Right atrium auricular region (tissue), 2 donors: ENCODE results near the gene AGAP1. TPM values are rescaled to one million over a fixed set of nuclear protein-coding genes. Genes with fewer than 3 reads are reported as not detected.
A peak's percentile ranks its signal among the peaks of the same experiment; 100 is the strongest.

Source experiments
- DNase-seq: peaks from one replicate; pipeline ENCODE4 v3.0.0-alpha.2; 2019; ENCODE audit warnings: low spot score
- H3K27ac ChIP-seq, 2 donors: fragments of 200-600 bp; sonication (generic); 1 replicate in 1 of 2; 2 replicates in 1 of 2; pipeline ENCODE4 v1.5.1; 2016 to 2019
- H3K27me3 ChIP-seq, 2 donors: fragments of 200-600 bp; sonication (generic); one replicate each; pipeline versions ENCODE4 v1.5.1 to v1.6.0; 2017 to 2019
- H3K36me3 ChIP-seq: fragments of 200-600 bp; sonication (generic); one replicate; pipeline ENCODE4 v1.5.1; 2016
- H3K4me1 ChIP-seq, 2 donors: fragments of 200-600 bp; sonication (generic); one replicate each; pipeline versions ENCODE4 v1.5.1 to v1.6.0; 2017 to 2019
- H3K4me3 ChIP-seq, 2 donors: fragments of 200-600 bp; sonication (generic); 1 replicate in 1 of 2; 2 replicates in 1 of 2; pipeline ENCODE4 v1.5.1; 2017 to 2019; ENCODE audit warnings: mild to moderate bottlenecking in 1 of 2, moderate library complexity in 1 of 2
- H3K9me3 ChIP-seq, 2 donors: fragments of 200-600 bp; sonication (generic); one replicate each; pipeline ENCODE4 v1.5.1; 2019
- CTCF ChIP-seq, 2 donors: fragments of 200-600 bp; sonication (generic); IDR thresholded peaks; one replicate each; pipeline ENCODE4 v1.5.1; 2019; ENCODE audit warnings: antibody characterized with exemption in 2 of 2
- total RNA-seq, 2 donors: library from RNA; depleted of rRNA; stranded (reverse); fragments of >200 nt; gene quantifications; one replicate each; pipeline ENCODE4 v1.1.0, GENCODE V29; 2016

Gene AGAP1
- total RNA-seq, 2 donors from 2014 or later = 11.6 to 17.2 TPM

DNA sequence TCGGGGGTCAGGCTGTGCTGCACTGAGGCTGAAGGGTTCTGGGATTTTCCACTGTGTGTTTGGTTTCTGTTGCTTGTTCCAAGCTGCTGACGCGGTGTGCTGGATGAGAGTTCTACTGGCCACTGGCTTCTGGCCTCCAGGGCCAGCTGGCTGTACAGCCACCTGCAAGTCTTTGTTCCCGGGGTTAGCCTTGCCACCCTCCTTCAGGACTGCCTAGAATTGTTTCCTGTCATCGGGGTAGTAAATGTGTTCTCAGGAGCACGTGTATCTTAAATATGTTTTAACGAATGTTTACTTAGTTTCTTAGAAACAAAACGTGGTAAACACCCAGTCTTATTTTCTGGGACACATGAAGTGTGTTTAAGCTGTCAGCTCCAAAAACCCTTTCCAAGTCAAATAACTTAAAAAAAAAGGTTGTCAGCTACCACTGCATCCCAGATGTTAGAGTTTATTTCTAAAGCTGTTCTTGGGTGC is 231.2 kb downstream of the AGAP1 start:
- Histone ChIP-seq H3K9me3 (no peaks in the 10 kb centered on the region), H3K27ac (peak overlapping the region; percentile 74 to 77), H3K4me3 (no peak overlapping the region), H3K36me3 (no peaks in the 10 kb centered on the region), H3K27me3 (no peaks in the 10 kb centered on the region), H3K4me1 (peaks cover 0 to 45% of the 10 kb centered on the region in 2 donors)
- peak; percentile 86 for DNase-seq
- TF ChIP-seq CTCF (IDR thresholded peaks at IDR 0.05) = no peak

- DNase-seq = no peak
- no peak overlapping the region for H3K4me3 ChIP-seq
- H3K36me3 ChIP-seq = no peaks in the 10 kb centered on the region
- H3K9me3 ChIP-seq = no peaks in the 10 kb centered on the region
- H3K4me1 ChIP-seq = peaks cover 0 to 45% of the 10 kb centered on the region in 2 donors
- peak overlapping the region in 1 of 2 donors; percentile 77 for H3K27ac ChIP-seq
- H3K27me3 ChIP-seq = no peaks in the 10 kb centered on the region
- no peak for TF ChIP-seq CTCF (IDR thresholded peaks at IDR 0.05)
These were observed 232.0 kb downstream of the AGAP1 start for GRCh38 chr2:235725841-235726240.

DNA sequence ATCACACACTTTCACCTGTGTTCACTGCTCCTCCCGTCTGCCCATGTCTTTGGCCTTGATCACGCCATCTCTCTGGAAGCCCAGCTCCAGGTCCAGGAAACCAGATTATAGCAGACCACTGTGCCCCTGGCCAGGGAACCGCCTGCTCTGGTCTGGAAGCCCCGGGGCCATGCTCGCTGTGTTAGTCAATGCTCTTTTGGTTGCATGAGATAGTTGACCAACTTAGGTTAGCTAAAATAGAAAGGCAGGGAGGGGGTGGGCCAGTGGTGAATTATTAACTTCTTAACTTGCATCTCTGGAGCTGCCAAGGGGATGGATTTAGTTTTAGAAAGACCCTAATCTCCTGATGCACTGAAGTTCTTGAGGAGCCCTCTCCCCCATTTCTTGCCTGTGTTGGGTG is 232.7 kb downstream of the AGAP1 start:
- H3K27me3 ChIP-seq = no peaks in the 10 kb centered on the region
- H3K4me3 ChIP-seq = no peak overlapping the region
- peak overlapping the region in 1 of 2 donors; percentile 11 for H3K27ac ChIP-seq
- H3K36me3 ChIP-seq = no peaks in the 10 kb centered on the region
- no peak for DNase-seq
- H3K4me1 ChIP-seq = peaks cover 0 to 45% of the 10 kb centered on the region in 2 donors
- TF ChIP-seq CTCF (IDR thresholded peaks at IDR 0.05) = no peak
- H3K9me3 ChIP-seq = no peaks in the 10 kb centered on the region

GRCh38 chr2:235727174-235727573 is 233.3 kb downstream of the AGAP1 start:
- H3K4me3 ChIP-seq = no peak overlapping the region
- no peaks in the 10 kb centered on the region for H3K36me3 ChIP-seq
- no peak for TF ChIP-seq CTCF (IDR thresholded peaks at IDR 0.05)
- no peaks in the 10 kb centered on the region for H3K9me3 ChIP-seq
- peaks cover 0 to 45% of the 10 kb centered on the region in 2 donors for H3K4me1 ChIP-seq
- DNase-seq = peak; percentile 78
- H3K27me3 ChIP-seq = no peaks in the 10 kb centered on the region
- H3K27ac ChIP-seq = no peak overlapping the region

DNA sequence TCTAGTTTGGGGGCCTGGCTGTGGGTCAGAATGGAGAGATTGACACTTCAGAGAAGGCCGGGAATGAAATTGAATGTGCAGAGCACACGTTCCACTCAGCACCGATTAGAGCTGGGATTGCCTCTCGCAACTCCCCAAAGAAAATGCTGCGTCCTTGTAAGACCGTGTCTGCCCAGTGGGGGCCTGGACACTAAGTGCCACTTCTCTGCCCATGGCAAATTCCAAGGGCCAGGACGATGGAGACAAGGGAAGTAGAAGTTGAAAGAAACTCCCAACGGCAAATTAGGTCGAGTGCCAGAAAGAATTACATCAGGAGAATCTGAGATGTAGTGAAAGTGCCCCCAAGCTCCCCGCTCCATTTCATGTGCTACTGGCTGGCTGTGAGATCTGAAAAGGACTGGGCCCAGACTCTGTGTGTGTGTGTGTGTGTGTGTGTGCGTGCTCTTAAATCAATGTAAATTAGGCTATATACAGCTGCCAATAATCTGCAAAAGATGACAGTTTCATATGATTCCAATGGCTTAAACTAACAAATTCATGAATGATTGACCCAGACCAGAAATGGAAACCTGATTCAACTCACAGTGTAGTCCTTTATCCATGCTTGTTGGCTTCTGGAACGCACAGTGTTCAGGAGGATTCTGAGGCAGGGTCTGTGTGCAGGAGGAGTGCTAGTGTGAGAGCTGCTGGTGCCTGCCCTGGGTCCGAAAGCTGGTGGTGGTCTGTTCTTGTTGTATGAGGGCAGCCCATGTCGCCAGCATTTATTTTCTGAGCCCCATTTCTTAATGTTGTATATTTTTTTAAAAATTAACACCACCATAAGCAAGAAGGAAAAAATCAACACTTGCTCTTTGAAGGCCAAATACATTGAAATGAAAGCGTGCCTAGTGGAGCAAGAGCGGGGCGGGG is 234.3 kb downstream of the AGAP1 start:
- no peak for DNase-seq
- Histone ChIP-seq H3K27me3 (no peaks in the 10 kb centered on the region), H3K36me3 (no peaks in the 10 kb centered on the region), H3K27ac (no peak overlapping the region), H3K9me3 (no peaks in the 10 kb centered on the region), H3K4me3 (no peak overlapping the region), H3K4me1 (peaks cover 0 to 45% of the 10 kb centered on the region in 2 donors)
- no peak for TF ChIP-seq CTCF (IDR thresholded peaks at IDR 0.05)
